ENCODE data around the gene TEAD1. TPM values are rescaled to one million over a fixed set of nuclear protein-coding genes. Genes with fewer than 3 reads are reported as not detected.
A peak's percentile ranks its signal among the peaks of the same experiment; 100 is the strongest.

Gene TEAD1
- total RNA-seq, 4 donors from 2014 or later, result 46.1 to 175 (median 126) TPM

GRCh38 chr11:12750181-12750580 is 76.0 kb downstream of the TEAD1 start:
- TF ChIP-seq, protein P1, sequence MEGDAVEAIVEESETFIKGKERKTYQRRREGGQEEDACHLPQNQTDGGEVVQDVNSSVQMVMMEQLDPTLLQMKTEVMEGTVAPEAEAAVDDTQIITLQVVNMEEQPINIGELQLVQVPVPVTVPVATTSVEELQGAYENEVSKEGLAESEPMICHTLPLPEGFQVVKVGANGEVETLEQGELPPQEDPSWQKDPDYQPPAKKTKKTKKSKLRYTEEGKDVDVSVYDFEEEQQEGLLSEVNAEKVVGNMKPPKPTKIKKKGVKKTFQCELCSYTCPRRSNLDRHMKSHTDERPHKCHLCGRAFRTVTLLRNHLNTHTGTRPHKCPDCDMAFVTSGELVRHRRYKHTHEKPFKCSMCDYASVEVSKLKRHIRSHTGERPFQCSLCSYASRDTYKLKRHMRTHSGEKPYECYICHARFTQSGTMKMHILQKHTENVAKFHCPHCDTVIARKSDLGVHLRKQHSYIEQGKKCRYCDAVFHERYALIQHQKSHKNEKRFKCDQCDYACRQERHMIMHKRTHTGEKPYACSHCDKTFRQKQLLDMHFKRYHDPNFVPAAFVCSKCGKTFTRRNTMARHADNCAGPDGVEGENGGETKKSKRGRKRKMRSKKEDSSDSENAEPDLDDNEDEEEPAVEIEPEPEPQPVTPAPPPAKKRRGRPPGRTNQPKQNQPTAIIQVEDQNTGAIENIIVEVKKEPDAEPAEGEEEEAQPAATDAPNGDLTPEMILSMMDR (IDR thresholded peaks at IDR 0.05 in 4 of 5, conservative IDR thresholded peaks at IDR 0.05 in 1 of 5), result no peak
- no peak for TF ChIP-seq POLR2A (IDR thresholded peaks at IDR 0.05)
- in situ Hi-C loops (cut with MboI; ENCODE audit: low sequenced_read_pairs in 4 of 4) (no loop called here), intact Hi-C loops (cut with DNase I; ENCODE audit: low total_unique reads) (no loop called here)
- DNase-seq (no peak), ATAC-seq (no peak)
- Histone ChIP-seq H3K27ac (peak overlapping the region; percentile 10 to 62 (median 28)), H3K9me3 (no peaks in the 10 kb centered on the region), H3K27me3 (no peaks in the 10 kb centered on the region), H3K4me1 (peaks cover 71 to 90% of the 10 kb centered on the region in 2 donors), H3K4me3 (no peak overlapping the region), H3K36me3 (no peaks in the 10 kb centered on the region)

DNA sequence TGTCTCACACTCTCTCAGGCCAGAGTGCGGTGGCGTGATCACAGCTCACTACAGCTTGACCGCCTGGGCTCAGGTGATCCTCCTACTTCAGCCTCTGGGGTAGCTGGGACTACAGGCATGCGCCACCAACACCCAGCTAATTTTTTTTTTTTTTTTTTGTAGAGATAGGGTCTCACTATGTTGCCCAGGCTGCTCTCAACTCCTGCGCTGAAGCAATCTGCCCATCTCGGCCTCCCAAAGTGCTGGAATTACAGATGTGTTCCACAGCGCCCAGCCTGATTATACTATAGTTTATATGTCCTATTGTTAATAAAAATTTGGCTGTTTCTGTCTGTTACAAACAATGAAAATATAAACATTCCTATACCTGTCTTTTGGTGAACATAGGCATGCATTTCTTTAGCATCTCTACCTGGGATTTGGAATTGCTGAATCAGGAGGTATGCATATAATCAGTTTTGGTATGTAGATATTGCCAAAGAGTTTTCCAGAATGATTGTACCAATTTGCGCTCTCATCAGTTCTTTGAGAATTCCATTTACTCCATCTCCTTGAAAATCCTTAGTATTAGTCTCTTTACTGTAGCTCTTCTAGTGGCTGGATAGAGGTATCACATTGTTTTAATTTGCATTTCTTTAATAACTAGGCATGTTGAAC is 78.8 kb downstream of the TEAD1 start:
- H3K36me3 ChIP-seq, result no peaks in the 10 kb centered on the region
- DNase-seq (no peak), ATAC-seq (no peak)
- no peaks in the 10 kb centered on the region for H3K9me3 ChIP-seq
- no peak overlapping the region for H3K4me3 ChIP-seq
- no peak for TF ChIP-seq POLR2A (IDR thresholded peaks at IDR 0.05)
- TF ChIP-seq, protein P1 (IDR thresholded peaks at IDR 0.05 in 4 of 5, conservative IDR thresholded peaks at IDR 0.05 in 1 of 5), result peak in 2 of 5 experiments; percentile 15 to 20
- no peaks in the 10 kb centered on the region for H3K27me3 ChIP-seq
- in situ Hi-C loops (cut with MboI; ENCODE audit: low sequenced_read_pairs in 4 of 4) (no loop called here), intact Hi-C loops (cut with DNase I; ENCODE audit: low total_unique reads) (no loop called here)
- peaks cover 73 to 87% of the 10 kb centered on the region in 2 donors for H3K4me1 ChIP-seq
- peak overlapping the region in 3 of 4 donors; percentile 59 to 74 (median 69) for H3K27ac ChIP-seq

- no peak overlapping the region for H3K4me3 ChIP-seq
- DNase-seq (no peak), ATAC-seq (no peak)
- in situ Hi-C loops (cut with MboI; ENCODE audit: low sequenced_read_pairs in 4 of 4), result no loop called here
- intact Hi-C loops (cut with DNase I; ENCODE audit: low total_unique reads), result no loop called here
- H3K36me3 ChIP-seq, result no peaks in the 10 kb centered on the region
- no peak for TF ChIP-seq POLR2A (IDR thresholded peaks at IDR 0.05)
- TF ChIP-seq, protein P1 (IDR thresholded peaks at IDR 0.05 in 4 of 5, conservative IDR thresholded peaks at IDR 0.05 in 1 of 5), result no peak
- H3K4me1 ChIP-seq, result peaks cover 74 to 80% of the 10 kb centered on the region in 2 donors
- no peaks in the 10 kb centered on the region for H3K27me3 ChIP-seq
- no peaks in the 10 kb centered on the region for H3K9me3 ChIP-seq
- H3K27ac ChIP-seq, result peak overlapping the region; percentile 27 to 74 (median 64)
Measured at GRCh38 chr11:12754021-12754420, 79.8 kb downstream of the TEAD1 start.

GRCh38 chr11:12754582-12755234 is 80.5 kb downstream of the TEAD1 start:
- peaks cover 73 to 74% of the 10 kb centered on the region in 2 donors for H3K4me1 ChIP-seq
- in situ Hi-C loops (cut with MboI; ENCODE audit: low sequenced_read_pairs in 4 of 4), result no loop called here
- ATAC-seq (no peak), DNase-seq (no peak)
- no peaks in the 10 kb centered on the region for H3K36me3 ChIP-seq
- intact Hi-C loops (cut with DNase I; ENCODE audit: low total_unique reads), result no loop called here
- H3K27ac ChIP-seq, result peak overlapping the region; percentile 27 to 74 (median 64)
- TF ChIP-seq POLR2A (IDR thresholded peaks at IDR 0.05), result no peak
- TF ChIP-seq, protein P1 (IDR thresholded peaks at IDR 0.05 in 4 of 5, conservative IDR thresholded peaks at IDR 0.05 in 1 of 5), result no peak
- no peaks in the 10 kb centered on the region for H3K27me3 ChIP-seq
- no peaks in the 10 kb centered on the region for H3K9me3 ChIP-seq
- H3K4me3 ChIP-seq, result no peak overlapping the region

All from gastrocnemius medialis (tissue), 4 donors.